IMR-90 (cell line): ENCODE measurements around the gene SYS1. TPM values are rescaled to one million over a fixed set of nuclear protein-coding genes. Genes with fewer than 3 reads are reported as not detected.

ENCODE experiments used
- ATAC-seq: fragments of 200-7000 bp; cut with Tn5 transposase; 2 replicates; pipeline ENCODE4 v1.9.1; 2020; ENCODE audit warnings: low read depth, mild to moderate bottlenecking, moderate library complexity
- BruUV-seq: library from RNA; stranded (reverse); fragments of 400-500 nt; replicated peaks from 2 replicates; lab custom pipeline; 2021; lab: Mats Ljungman, UMichigan
- CTCF ChIA-PET: fragments of 300-600 bp; formaldehyde crosslinking; extraction: SDS; loops from one replicate; lab custom pipeline; 2021; ENCODE audit warnings: antibody characterized with exemption; lab: Yijun Ruan, JAX
- POLR2A ChIA-PET: fragments of 300-600 bp; sonication (Branson Sonifier 250); formaldehyde crosslinking; loops from one replicate; lab custom pipeline; 2022; ENCODE audit warnings: antibody characterized with exemption; ENCODE audit not compliant: unreplicated experiment; lab: Charles Lee
- DNase-seq: peaks from one replicate; pipeline ENCODE4 v3.0.0; 2013
- H2AFZ ChIP-seq: replicated peaks from 2 replicates; pipeline ENCODE3; 2013; ENCODE audit warnings: low read length, mild to moderate bottlenecking; ENCODE audit not compliant: poor library complexity
- H2AK5ac ChIP-seq: 2 replicates; pipeline ENCODE4 v1.6.1; 2013; ENCODE audit warnings: low read depth, low read length, inconsistent platforms
- H2AK9ac ChIP-seq: replicated peaks from 2 replicates; pipeline ENCODE3; 2013; ENCODE audit warnings: mild to moderate bottlenecking, low read depth, low read length, moderate library complexity; ENCODE audit not compliant: poor library complexity
- H2BK120ac ChIP-seq: 2 replicates; pipeline ENCODE4 v1.6.1; 2013; ENCODE audit warnings: low read depth, low read length, inconsistent platforms
- H2BK15ac ChIP-seq: 3 replicates; pipeline ENCODE4 v1.6.1; 2013; ENCODE audit warnings: low read depth, low read length, inconsistent platforms
- H2BK20ac ChIP-seq: 2 replicates; pipeline ENCODE4 v1.6.1; 2013; ENCODE audit warnings: low read depth, mild to moderate bottlenecking, inconsistent platforms, low read length, moderate library complexity
- H2BK5ac ChIP-seq: 2 replicates; pipeline ENCODE4 v1.6.1; 2013; ENCODE audit warnings: mild to moderate bottlenecking, low read depth, low read length, inconsistent platforms; ENCODE audit not compliant: poor library complexity, severe bottlenecking
- H3K14ac ChIP-seq: replicated peaks from 2 replicates; pipeline ENCODE4 v1.6.1; 2013; ENCODE audit warnings: low read depth, low read length, inconsistent platforms
- H3K18ac ChIP-seq: 2 replicates; pipeline ENCODE4 v1.6.1; 2013; ENCODE audit warnings: low read depth, low read length, control low read depth
- H3K23ac ChIP-seq: 2 replicates; pipeline ENCODE4 v1.6.1; 2013; ENCODE audit warnings: low read depth, low read length, inconsistent platforms
- H3K27ac ChIP-seq: 2 replicates; pipeline ENCODE4 v1.5.1; 2013; ENCODE audit warnings: mild to moderate bottlenecking, control low read depth, low read length; ENCODE audit not compliant: insufficient read depth
- H3K27me3 ChIP-seq: 2 replicates; pipeline ENCODE4 v1.6.1; 2013; ENCODE audit warnings: low read length; ENCODE audit not compliant: control insufficient read depth, insufficient read depth
- H3K36me3 ChIP-seq: 2 replicates; pipeline ENCODE4 v1.6.1; 2013; ENCODE audit warnings: low read length, mixed read lengths; ENCODE audit not compliant: control insufficient read depth, insufficient read depth
- H3K4ac ChIP-seq: 2 replicates; pipeline ENCODE4 v1.6.1; 2013; ENCODE audit warnings: low read depth, low read length, inconsistent platforms
- H3K4me1 ChIP-seq: 2 replicates; pipeline ENCODE4 v1.6.1; 2013; ENCODE audit warnings: low read length, mixed read lengths; ENCODE audit not compliant: control insufficient read depth, insufficient read depth
- H3K4me2 ChIP-seq: 2 replicates; pipeline ENCODE4 v1.6.1; 2013; ENCODE audit warnings: low read depth, mild to moderate bottlenecking, control low read depth, low read length, moderate library complexity
- H3K4me3 ChIP-seq: 2 replicates; pipeline ENCODE4 v1.5.1; 2013; ENCODE audit warnings: low read depth, mild to moderate bottlenecking, control low read depth, low read length, moderate library complexity; ENCODE audit not compliant: insufficient read depth
- H3K56ac ChIP-seq: 2 replicates; pipeline ENCODE4 v1.6.1; 2013; ENCODE audit warnings: low read length, inconsistent platforms; ENCODE audit not compliant: insufficient read depth; ENCODE audit errors: extremely low read depth
- H3K79me1 ChIP-seq, 2 experiments: 2 replicates each; pipeline ENCODE4 v1.6.1; 2013; ENCODE audit warnings: low read length in 2 of 2, inconsistent platforms in 1 of 2, low read depth in 1 of 2
- H3K9ac ChIP-seq: 2 replicates; pipeline ENCODE4 v1.6.1; 2013; ENCODE audit warnings: low read depth, low read length, control low read depth
- H3K9me1 ChIP-seq: 2 replicates; pipeline ENCODE4 v1.6.1; 2013; ENCODE audit warnings: low read length, inconsistent platforms; ENCODE audit not compliant: insufficient read depth
- H3K9me3 ChIP-seq: 2 replicates; pipeline ENCODE4 v1.6.1; 2013; ENCODE audit warnings: low read length; ENCODE audit not compliant: control insufficient read depth, insufficient read depth
- H4K20me1 ChIP-seq: 2 replicates; pipeline ENCODE4 v1.6.1; 2013; ENCODE audit warnings: low read length, inconsistent platforms; ENCODE audit not compliant: insufficient read depth
- H4K5ac ChIP-seq: 2 replicates; pipeline ENCODE4 v1.6.1; 2013; ENCODE audit warnings: mild to moderate bottlenecking, low read depth, low read length, control low read depth
- H4K8ac ChIP-seq, 2 experiments: 2 replicates each; pipeline ENCODE4 v1.6.1; 2013; ENCODE audit warnings: low read depth in 2 of 2, low read length in 2 of 2, control low read depth in 1 of 2, inconsistent platforms in 1 of 2
- H4K91ac ChIP-seq: 2 replicates; pipeline ENCODE4 v1.6.1; 2013; ENCODE audit warnings: low read depth, low read length, inconsistent platforms; ENCODE audit not compliant: insufficient read depth
- BHLHE40 ChIP-seq: fragments of 150-350 bp; IDR thresholded peaks from 2 replicates; pipeline ENCODE4 v1.6.1; 2016; ENCODE audit warnings: mild to moderate bottlenecking, low read depth, low read length
- CHD1 ChIP-seq: IDR thresholded peaks from 2 replicates; pipeline ENCODE4 v1.6.1; 2012; ENCODE audit warnings: low read depth, low read length, improper control_type of control experiment
- CTCF ChIP-seq: conservative IDR thresholded peaks from 2 replicates; pipeline ENCODE4 v1.5.1; 2012; ENCODE audit warnings: mild to moderate bottlenecking, low read depth, low read length, improper control_type of control experiment
- FOS ChIP-seq: fragments of 150-350 bp; IDR thresholded peaks from 2 replicates; pipeline ENCODE4 v1.6.1; 2016; ENCODE audit warnings: low read depth, low read length
- MAFK ChIP-seq: IDR thresholded peaks from 2 replicates; pipeline ENCODE4 v1.6.1; 2012; ENCODE audit warnings: low read depth, low read length, improper control_type of control experiment
- NFE2L2 ChIP-seq: fragments of 150-350 bp; IDR thresholded peaks from 2 replicates; pipeline ENCODE4 v1.6.1; 2016; ENCODE audit warnings: low read depth, mild to moderate bottlenecking, low read length
- POLR2A ChIP-seq: IDR thresholded peaks from 2 replicates; pipeline ENCODE4 v1.6.1; 2012; ENCODE audit warnings: mild to moderate bottlenecking, low read depth, low read length
- RAD21 ChIP-seq: IDR thresholded peaks from 2 replicates; pipeline ENCODE4 v1.6.1; 2012; ENCODE audit warnings: low read length, improper control_type of control experiment
- RCOR1 ChIP-seq: IDR thresholded peaks from 2 replicates; pipeline ENCODE4 v1.6.1; 2012; ENCODE audit warnings: mild to moderate bottlenecking, low read length, improper control_type of control experiment; ENCODE audit not compliant: insufficient replicate concordance
- RFX5 ChIP-seq: IDR thresholded peaks from 2 replicates; pipeline ENCODE4 v1.8.0; 2012; ENCODE audit warnings: low read depth, mild to moderate bottlenecking, low read length, moderate library complexity
- SMC3 ChIP-seq: fragments of 150-350 bp; IDR thresholded peaks from 2 replicates; pipeline ENCODE4 v1.6.1; 2016; ENCODE audit warnings: low read depth, mild to moderate bottlenecking, antibody characterized with exemption, low read length, moderate library complexity
- WGBS, 2 experiments: methylation state at CpG; one replicate each; pipeline versions ENCODE4 v1.1.5 to v1.1.7; 2013; ENCODE audit warnings: missing lambda C conversion rate in 2 of 2; ENCODE audit not compliant: insufficient read length in 1 of 2; ENCODE audit errors: extremely low coverage in 2 of 2; 5-methylcytosine and 5-hydroxymethylcytosine counted together
- dilution Hi-C: fragments of 300-500 bp; cut with HindIII; formaldehyde crosslinking; loops from one replicate; pipeline ENCODE4 v1.14.3; 2018; ENCODE audit warnings: low sequenced_read_pairs; ENCODE audit not compliant: unreplicated experiment
- in situ Hi-C: fragments of 300-500 bp; cut with MboI; formaldehyde crosslinking; loops from 3 replicates; pipeline ENCODE4 v1.14.3; 2019; ENCODE audit warnings: low sequenced_read_pairs, inconsistent platforms, mixed read lengths
- intact Hi-C: fragments of 100-400 bp; cut with micrococcal nuclease; formaldehyde crosslinking; loops from 2 replicates; pipeline ENCODE4 v1.10.0; 2022
- polyA plus RNA-seq, 3 experiments: library from polyadenylated mRNA; depleted of rRNA; stranded (reverse); fragments of >200 nt; gene quantifications; 2 replicates each; pipeline ENCODE4 v1.2.3, GENCODE V29; 2012; ENCODE audit warnings: low replicate concordance in 1 of 3
- total RNA-seq: library from RNA; depleted of rRNA; stranded (reverse); fragments of >200 nt; gene quantifications from 2 replicates; pipeline ENCODE4 v1.2.3, GENCODE V29; 2012

Gene SYS1
- total and polyA plus RNA-seq, 2 of the 4 experiments (the other 2 are of a cell fraction): 12.9 to 24.6 TPM

GRCh38 chr20:45372646-45373352, 9.8 kb downstream of the SYS1 start (continued):
- TF ChIP-seq BHLHE40: no peak

- ATAC-seq: peak; percentile 89
- Histone ChIP-seq H3K27me3 (no peaks in the 10 kb centered on the region), H3K9me3 (no peaks in the 10 kb centered on the region), H3K18ac (no peak overlapping the region), H2AK5ac (no peak overlapping the region), H3K27ac (no peak overlapping the region), H2BK5ac (no peak overlapping the region), H3K14ac (no peak overlapping the region; the same call in 1 of the 2 replicates), H3K4ac (no peak overlapping the region; the same call in 1 of the 2 replicates), H4K5ac (peak overlapping the region; percentile 4; the same call in 1 of the 2 replicates), H3K4me3 (peak overlapping the region; percentile 37), H3K56ac (no peak overlapping the region), H3K4me2 (peak overlapping the region; percentile 78), H4K20me1 (no peaks in the 10 kb centered on the region), H4K91ac (no peak overlapping the region), H3K36me3 (peaks cover 2% of the 10 kb centered on the region), H2BK120ac (no peak overlapping the region), H2BK20ac (peak overlapping the region; percentile 72; the same call in 1 of the 2 replicates), H3K9ac (no peak overlapping the region), H2AFZ (peak overlapping the region; percentile 88), H2AK9ac (peak overlapping the region; percentile 53), H4K8ac (peak overlapping the region; percentile 27 to 53; a peak in 2 of 4 replicates), H2BK15ac (no peak overlapping the region), H3K4me1 (no peaks in the 10 kb centered on the region; the same call in 1 of the 2 replicates), H3K79me1 (peaks cover 0 to 2% of the 10 kb centered on the region in 2 experiments; a peak in 1 of 4 replicates), H3K23ac (no peak overlapping the region), H3K9me1 (no peaks in the 10 kb centered on the region)
- no TSS peak for BruUV-seq
- dilution Hi-C loops (no loop called here), in situ Hi-C loops (no loop called here), intact Hi-C loops (loop anchor here (1.0 kb wide), 2 partner anchors 64 to 398 kb away; no protein-coding TSS in a partner anchor)
- CTCF ChIA-PET: interaction anchor here (0.6 to 3.7 kb wide), 24 partner anchors 9 to 406 kb away, joined by 3 to 38 read pairs (median 4); partner anchors contain the start of gene SYS1
- 53% methylated on average over 5 of the region's 38 CpGs; no CpG with 5 or more reads in 1 of the 2 experiments for WGBS, 2 experiments
- POLR2A ChIA-PET: no interaction called here
- peak; percentile 66 for DNase-seq
- TF ChIP-seq POLR2A: no peak
- TF ChIP-seq MAFK: no peak
- TF ChIP-seq FOS: no peak
- no peak for TF ChIP-seq RCOR1
- TF ChIP-seq RAD21: peak; percentile 75
- peak; percentile 85 for TF ChIP-seq SMC3
- TF ChIP-seq BHLHE40: no peak
- peak; percentile 80 for TF ChIP-seq CTCF
- no peak for TF ChIP-seq NFE2L2
- no peak for TF ChIP-seq CHD1
- TF ChIP-seq RFX5: no peak
These were observed 10.6 kb downstream of the SYS1 start for GRCh38 chr20:45373353-45374100.
